Activated CD4-positive, alpha-beta T cell treated with anti-CD3 and anti-CD28 coated beads, Interleukin-2, Interleukin-6, amounts not matched to agents 100 ng/mL and 50 ng/mL, durations not matched to agents 16 hours and 8 hours (primary cell): Measurements from ENCODE around the gene UQCRC1.

Source experiments
- DNase-seq: peaks from one replicate; pipeline ENCODE4 v3.0.0-alpha.2; 2020

The UQCRC1 gene

DNA sequence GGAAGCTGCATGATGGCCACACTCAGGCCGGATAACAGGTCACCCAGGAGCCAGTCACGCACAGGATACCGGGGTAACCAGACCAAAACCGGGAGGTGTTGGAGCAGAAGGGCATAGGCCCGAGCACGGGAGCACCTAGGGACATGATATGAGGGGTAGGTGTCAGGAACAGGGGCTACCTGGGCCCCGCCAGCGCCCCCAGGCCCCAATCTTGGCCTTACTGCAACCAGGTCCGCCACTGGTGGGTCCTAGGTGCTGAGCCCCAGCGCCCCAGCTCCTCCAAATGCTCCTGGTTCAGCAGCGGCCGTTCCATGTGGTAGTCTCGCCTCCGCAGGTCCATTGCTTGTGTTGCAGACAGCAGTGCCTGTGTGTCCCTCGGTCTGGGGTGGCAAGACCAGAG is 23.8 kb upstream of the UQCRC1 start:
- no peak for DNase-seq

DNA sequence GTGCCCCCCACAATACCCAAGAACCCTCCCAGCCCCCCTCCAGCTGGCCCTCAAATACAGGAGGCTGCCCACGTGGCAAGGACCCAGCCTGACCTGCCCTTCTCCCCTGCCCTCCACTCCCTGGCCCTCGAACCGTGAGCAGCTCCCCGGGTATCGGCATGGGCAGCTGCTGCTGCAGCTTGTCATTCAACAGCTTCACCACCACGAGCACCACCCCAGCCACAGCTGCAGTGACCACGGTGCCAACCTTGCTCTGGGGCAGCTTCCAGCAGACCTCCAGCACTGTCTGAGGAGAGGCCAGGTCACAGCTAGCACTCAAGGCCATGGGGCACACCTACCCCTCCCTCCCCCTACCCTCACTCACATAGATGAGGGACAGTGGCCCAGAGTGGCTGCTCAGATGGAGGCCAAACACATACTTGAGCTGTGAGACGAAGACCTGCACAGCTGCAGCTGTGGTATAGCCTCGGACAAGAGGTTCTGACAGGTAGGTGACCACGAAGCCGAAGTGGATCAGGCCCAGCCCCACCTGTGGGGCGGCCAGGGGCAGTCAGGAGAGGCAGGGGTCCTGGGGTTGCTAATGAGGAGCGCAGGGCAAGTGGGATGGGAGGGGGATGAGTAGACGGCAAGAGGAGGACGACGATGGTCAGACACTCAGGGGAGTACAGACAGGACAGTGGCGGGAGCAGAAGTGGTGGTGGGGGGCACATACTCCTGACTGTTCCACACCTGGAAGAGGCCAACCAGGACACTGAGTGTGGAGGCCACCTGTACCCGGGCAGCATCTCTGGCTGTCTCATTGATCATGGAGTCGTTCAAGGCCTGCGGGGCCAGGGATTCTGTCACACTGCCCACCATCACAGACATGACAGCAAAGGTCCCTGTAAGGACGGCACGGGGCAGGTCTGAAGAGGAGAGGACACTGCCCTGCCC is 22.3 kb upstream of the UQCRC1 start:
- DNase-seq: no peak

DNA sequence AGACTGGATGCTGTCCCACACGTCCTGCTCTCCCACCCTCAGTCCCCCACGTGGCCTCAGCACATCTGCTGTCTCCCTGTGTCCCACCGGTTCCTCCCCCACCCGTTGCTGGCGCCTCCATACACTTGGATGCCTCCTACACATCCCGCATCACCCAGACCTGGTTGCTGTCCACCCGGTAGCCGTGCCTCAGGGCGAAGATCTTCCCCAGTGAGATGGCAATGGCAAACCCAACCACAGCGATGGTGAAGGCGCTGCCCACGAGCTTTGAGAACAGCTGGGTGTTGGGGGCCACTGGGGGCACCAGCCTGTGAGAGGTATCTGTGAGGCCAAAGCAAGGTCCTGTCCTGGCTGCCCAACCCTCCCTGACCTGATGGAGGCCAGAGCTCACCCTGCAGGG is 21.4 kb upstream of the UQCRC1 start:
- no peak for DNase-seq

GRCh38 chr3:48630407-48630806 is 21.0 kb upstream of the UQCRC1 start:
- no peak for DNase-seq

DNA sequence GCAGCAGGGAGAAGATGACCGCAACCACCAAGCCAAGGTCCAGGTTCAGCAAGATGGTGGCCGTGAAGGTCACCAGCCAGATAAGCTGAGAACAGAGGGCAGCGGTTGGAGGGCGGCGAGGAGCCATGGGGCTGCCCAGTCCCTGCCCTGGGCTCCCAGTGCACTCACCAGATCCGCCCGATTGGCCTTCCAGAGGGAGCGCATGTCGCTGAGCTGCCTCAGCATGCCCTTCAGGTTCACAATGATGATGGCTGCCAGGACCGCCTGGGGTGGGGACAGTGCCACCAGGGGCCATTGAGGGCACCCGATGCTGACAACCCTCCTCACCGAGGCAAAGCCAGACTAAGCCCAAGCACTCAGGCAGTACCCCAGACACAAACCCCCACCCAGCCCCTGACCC is 20.4 kb upstream of the UQCRC1 start:
- DNase-seq: no peak

DNA sequence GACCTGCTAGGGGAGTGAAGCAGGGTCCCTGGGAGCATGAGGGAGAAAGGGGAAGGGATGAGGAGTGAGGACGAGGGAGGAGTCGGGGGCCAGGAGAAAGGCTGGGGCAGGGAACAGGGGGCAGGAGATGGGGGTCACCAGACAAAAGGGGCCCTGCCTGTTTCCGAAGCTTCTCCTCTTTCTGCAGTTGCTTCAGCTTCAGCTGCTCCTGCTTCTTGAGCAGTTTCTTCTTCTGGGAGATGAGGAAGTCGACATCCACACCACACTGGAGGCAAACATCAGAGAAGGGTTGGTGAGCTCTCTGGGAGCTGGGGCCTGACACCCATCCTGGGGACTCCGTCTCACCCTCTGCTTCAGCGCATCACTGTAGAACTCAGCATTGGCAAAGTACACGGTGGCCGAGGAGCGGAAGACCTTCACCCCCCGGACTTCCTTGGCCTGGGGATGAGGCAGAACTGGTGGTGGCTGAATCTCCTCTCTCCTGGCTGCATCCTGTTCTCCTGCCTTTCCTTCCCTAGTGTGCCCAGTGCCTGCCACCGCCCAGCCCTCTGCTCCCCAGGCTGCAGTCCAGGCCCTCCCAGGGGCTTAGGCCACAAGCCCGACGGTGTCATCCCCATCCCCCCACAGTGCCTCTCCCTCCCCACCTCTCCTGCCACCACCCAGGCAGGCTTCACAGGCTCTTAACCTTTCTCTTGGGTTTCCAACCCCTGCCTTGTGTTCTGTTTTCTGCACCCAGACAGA is 19.0 kb upstream of the UQCRC1 start:
- DNase-seq: no peak

- DNase-seq: no peak
These were observed 16.2 kb upstream of the UQCRC1 start for GRCh38 chr3:48625600-48625999.

DNA sequence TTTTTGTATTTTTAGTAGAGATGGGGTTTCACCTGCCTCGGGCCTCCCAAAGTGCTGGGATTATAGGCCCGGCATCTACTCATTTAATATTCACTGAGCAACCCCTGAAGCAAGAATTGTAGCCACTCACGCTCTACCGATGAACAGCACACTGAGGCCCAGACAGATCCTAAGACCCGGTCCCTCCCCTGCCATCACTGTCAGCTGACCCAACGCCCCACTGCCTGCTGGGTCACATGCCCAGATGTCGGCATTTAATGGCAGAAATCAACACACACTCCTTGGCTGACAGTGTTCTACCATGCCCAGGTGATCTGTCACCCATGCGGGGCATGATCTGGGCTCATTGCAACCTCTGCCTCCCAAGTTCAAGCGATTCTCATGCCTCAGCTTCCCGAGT is 15.3 kb upstream of the UQCRC1 start:
- DNase-seq: no peak

DNA sequence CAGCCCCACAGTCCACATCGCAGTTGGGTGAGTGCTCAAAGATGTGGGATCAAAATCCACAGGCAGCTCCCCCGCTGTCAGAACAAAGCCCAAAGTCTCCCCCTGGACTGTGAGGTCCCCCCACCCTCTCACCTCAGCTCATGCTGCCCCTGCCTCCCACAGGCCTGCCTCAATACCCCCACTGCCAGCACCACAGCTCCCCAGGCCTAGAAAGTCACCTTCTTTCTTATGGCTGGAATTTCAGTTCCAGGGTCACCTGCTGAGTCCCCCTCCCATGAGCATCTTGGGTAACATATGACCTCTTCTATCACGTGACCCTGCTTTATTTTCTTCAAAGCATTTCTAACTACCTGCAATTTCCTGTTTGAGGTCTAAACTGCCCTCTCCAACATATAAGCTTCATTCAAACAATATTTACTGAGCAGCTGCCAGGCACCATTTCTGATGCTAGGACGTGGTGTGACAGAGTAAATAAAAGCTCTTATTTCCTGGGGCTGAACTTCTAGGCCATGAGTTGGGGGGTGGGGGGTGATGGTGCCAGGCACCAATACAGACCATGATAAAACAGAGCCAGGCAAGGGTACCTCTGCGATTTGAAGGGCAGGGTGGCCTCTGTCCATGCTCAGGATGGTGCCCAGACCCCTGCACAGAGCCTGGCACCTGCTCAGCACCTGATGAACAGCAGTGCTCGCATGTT is 14.6 kb upstream of the UQCRC1 start:
- no peak for DNase-seq

DNA sequence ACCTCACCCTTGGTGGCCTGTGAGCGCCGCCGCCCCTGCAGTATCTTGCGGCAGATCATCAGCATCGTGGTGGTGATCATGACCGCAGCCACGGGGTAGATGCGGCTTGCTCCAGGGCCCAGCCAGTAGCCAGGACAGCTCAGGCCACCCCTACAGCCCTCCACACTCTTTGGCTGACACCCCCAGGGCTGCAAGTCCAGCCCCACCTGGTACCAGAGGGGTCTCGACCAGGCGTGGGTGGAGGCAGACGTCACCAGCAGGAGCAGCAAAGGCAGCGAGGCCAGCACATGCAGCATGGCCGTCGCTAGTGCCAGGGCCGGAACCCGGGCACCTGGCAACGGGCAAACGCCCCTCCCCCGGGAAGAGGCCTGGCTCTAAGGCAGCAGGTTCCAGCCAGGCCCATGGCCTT is 12.0 kb upstream of the UQCRC1 start, which contains the start of gene TMEM89:
TMEM89 (minus strand) TSS at position 309 of the 409 bp plus-strand sequence; CDS start at position 296, 13 bp downstream.
- no peak for DNase-seq

- no peak for DNase-seq
These were observed 10.4 kb upstream of the UQCRC1 start for GRCh38 chr3:48619541-48620524.

GRCh38 chr3:48617559-48617958 is 8.1 kb upstream of the UQCRC1 start:
- no peak for DNase-seq

GRCh38 chr3:48614044-48614443 is 4.6 kb upstream of the UQCRC1 start:
- peak; percentile 73 for DNase-seq

GRCh38 chr3:48612309-48612708 is 2.9 kb upstream of the UQCRC1 start:
- DNase-seq: no peak

- DNase-seq: no peak
These were observed 1.9 kb downstream of the UQCRC1 start for GRCh38 chr3:48607519-48607918.

DNA sequence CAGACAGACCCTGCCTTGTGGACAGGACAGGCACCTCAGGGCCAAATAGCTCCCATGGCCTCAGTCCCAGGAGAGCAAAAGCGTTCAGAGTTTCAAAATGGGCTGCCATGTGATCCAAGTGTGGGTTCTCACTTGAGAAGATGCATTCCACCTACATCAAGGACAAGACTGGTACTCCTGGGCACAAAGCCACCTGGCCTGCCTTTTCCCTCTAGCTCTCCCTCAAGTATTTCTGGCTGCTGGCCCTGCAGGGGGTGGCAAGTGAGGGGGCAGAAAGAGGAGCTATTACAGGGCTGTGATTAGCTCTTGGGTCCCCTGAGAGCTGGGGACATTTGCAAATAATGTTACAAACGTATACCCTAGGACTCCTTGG is 7.8 kb downstream of the UQCRC1 start:
- no peak for DNase-seq

DNA sequence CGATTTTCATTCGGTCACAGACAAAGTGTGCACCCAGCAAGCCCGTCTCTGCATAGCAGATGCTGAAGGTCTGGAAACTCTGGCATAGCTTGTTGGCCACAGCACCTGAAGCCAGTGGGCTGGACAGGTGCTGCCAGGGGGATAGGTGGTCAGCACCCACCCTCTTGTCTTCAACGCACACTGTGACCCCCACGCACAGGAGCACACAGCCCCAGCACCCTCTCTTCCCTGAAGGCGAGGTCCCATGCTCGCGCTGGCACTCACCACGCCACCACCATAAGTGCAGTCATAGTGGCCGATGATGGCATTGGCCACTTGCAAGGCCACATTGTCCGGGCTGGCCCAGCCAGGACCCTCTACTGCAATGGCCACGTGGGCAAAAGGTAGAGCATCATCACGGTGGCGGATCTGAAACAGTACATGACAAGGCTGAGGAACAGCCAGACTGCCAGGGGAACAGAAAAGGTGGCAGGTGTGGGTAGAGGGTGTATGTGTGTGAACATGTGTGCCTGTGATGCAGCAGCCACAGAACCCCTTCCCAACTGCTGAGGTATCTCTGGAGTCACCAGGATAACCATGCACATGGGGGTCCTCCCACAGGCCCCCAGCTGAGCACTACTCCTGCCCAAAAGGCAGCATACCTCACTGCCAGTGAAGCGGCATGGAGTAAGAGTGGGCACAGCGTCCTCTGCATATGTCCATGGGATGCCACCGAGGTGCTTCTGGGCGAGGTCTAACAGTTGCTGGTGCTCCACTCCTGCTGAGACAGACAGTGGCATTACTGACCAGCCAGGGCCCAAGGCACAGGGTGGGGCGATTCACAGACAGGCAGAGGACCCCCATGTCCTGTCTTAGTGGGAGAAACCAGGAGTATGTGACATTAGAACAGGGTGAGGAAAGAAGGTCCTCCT is 8.5 kb downstream of the UQCRC1 start:
- no peak for DNase-seq

- DNase-seq: no peak
These were observed 9.7 kb downstream of the UQCRC1 start for GRCh38 chr3:48599509-48600285.

- DNase-seq: no peak
These were observed 10.4 kb downstream of the UQCRC1 start for GRCh38 chr3:48599077-48599501.
